GM18907 (cell line): ENCODE results near the gene PTPRD.

Experiments
- ATAC-seq: cut with Tn5 transposase; IDR thresholded peaks from one replicate; pipeline ENCODE4 v1.9.1; 2021; ENCODE audit warnings: mild to moderate bottlenecking, moderate library complexity; ENCODE audit not compliant: unreplicated experiment

The PTPRD gene

GRCh38 chr9:10612641-10613398 is at the start of gene PTPRD:
Gene PTPRD (minus strand): TSS chr9:10613002.
- peak; percentile 97 for ATAC-seq

GRCh38 chr9:10661994-10662393 is 49.2 kb upstream of the PTPRD start:
- no peak for ATAC-seq

- no peak for ATAC-seq
Measured at GRCh38 chr9:10661376-10661775, 48.6 kb upstream of the PTPRD start.

- ATAC-seq = no peak
Measured at GRCh38 chr9:10651012-10651411, 38.2 kb upstream of the PTPRD start.

- no peak for ATAC-seq
Measured at GRCh38 chr9:10649076-10649475, 36.3 kb upstream of the PTPRD start.

GRCh38 chr9:10633785-10634184 is 21.0 kb upstream of the PTPRD start:
- no peak for ATAC-seq

GRCh38 chr9:10614196-10614800 is 1.5 kb upstream of the PTPRD start:
- ATAC-seq = no peak

- ATAC-seq = no peak
Measured at GRCh38 chr9:10613419-10613818, 617 bp upstream of the PTPRD start.

GRCh38 chr9:10605388-10605787 is 7.4 kb downstream of the PTPRD start:
- ATAC-seq = no peak

- no peak for ATAC-seq
Measured at GRCh38 chr9:10604927-10605326, 7.9 kb downstream of the PTPRD start.

GRCh38 chr9:10597801-10598200 is 15.0 kb downstream of the PTPRD start:
- ATAC-seq = no peak

- no peak for ATAC-seq
Measured at GRCh38 chr9:10594482-10594881, 18.3 kb downstream of the PTPRD start.

- no peak for ATAC-seq
Measured at GRCh38 chr9:10586407-10586806, 26.4 kb downstream of the PTPRD start.

- ATAC-seq = no peak
Measured at GRCh38 chr9:10571699-10572098, 41.1 kb downstream of the PTPRD start.

GRCh38 chr9:10566848-10567247 is 46.0 kb downstream of the PTPRD start:
- ATAC-seq = no peak

- no peak for ATAC-seq
Measured at GRCh38 chr9:10562581-10563343, 50.0 kb downstream of the PTPRD start.

- ATAC-seq = no peak
Measured at GRCh38 chr9:10548348-10548747, 64.5 kb downstream of the PTPRD start.

- no peak for ATAC-seq
Measured at GRCh38 chr9:10538073-10538472, 74.7 kb downstream of the PTPRD start.

- no peak for ATAC-seq
Measured at GRCh38 chr9:10534850-10535249, 78.0 kb downstream of the PTPRD start.

GRCh38 chr9:10525972-10526371 is 86.8 kb downstream of the PTPRD start:
- ATAC-seq = no peak

GRCh38 chr9:10523164-10523563 is 89.6 kb downstream of the PTPRD start:
- ATAC-seq = no peak

- ATAC-seq = no peak
Measured at GRCh38 chr9:10512144-10512543, 100.7 kb downstream of the PTPRD start.
